Small intestine (tissue), 7 donors: ENCODE measurements around the gene SHLD1. TPM values are rescaled to one million over a fixed set of nuclear protein-coding genes. Genes with fewer than 3 reads are reported as not detected.
A peak's percentile ranks its signal among the peaks of the same experiment; 100 is the strongest.
"Not testable (repeated sequence)": the region's sequence is repeated elsewhere in the genome, so short reads cannot be mapped to it uniquely, and the experiment has no call there.

Experiments used
- DNase-seq, 2 donors: peaks; one replicate each; pipeline versions ENCODE4 v3.0.0 to v3.0.0-alpha.2; 2013
- FAIRE-seq: peaks from 2 replicates; lab custom pipeline; 2012; peaks lifted over from hg19 to GRCh38; lab: Jason Lieb, UNC
- H3K27ac ChIP-seq, 3 donors: one replicate each; pipeline ENCODE4 v1.5.1; 2013; ENCODE audit warnings: low read length in 2 of 3, mild to moderate bottlenecking in 2 of 3, control low read depth in 1 of 3, inconsistent platforms in 1 of 3, low read depth in 1 of 3, moderate library complexity in 1 of 3
- H3K27me3 ChIP-seq, 3 donors: one replicate each; pipeline ENCODE4 v1.6.1; 2013; ENCODE audit warnings: low read length in 3 of 3, inconsistent platforms in 1 of 3; ENCODE audit not compliant: control insufficient read depth in 3 of 3, insufficient read depth in 3 of 3
- H3K36me3 ChIP-seq, 3 donors: one replicate each; pipeline ENCODE4 v1.6.1; 2013; ENCODE audit warnings: low read length in 3 of 3, inconsistent platforms in 1 of 3, low read depth in 1 of 3, mild to moderate bottlenecking in 1 of 3, moderate library complexity in 1 of 3; ENCODE audit not compliant: control insufficient read depth in 3 of 3, insufficient read depth in 2 of 3
- H3K4me1 ChIP-seq, 3 donors: one replicate each; pipeline ENCODE4 v1.6.1; 2013; ENCODE audit warnings: low read length in 2 of 3, inconsistent platforms in 1 of 3, low read depth in 1 of 3, mild to moderate bottlenecking in 1 of 3, moderate library complexity in 1 of 3; ENCODE audit not compliant: control insufficient read depth in 3 of 3, insufficient read depth in 2 of 3
- H3K4me3 ChIP-seq, 3 donors: one replicate each; pipeline ENCODE4 v1.5.1; 2013; ENCODE audit warnings: low read length in 3 of 3, control low read depth in 1 of 3, inconsistent platforms in 1 of 3, low read depth in 1 of 3, mild to moderate bottlenecking in 1 of 3, moderate library complexity in 1 of 3
- H3K9me3 ChIP-seq, 2 donors: one replicate each; pipeline ENCODE4 v1.6.1; 2013; ENCODE audit warnings: low read depth in 1 of 2, low read length in 1 of 2; ENCODE audit not compliant: control insufficient read depth in 2 of 2, insufficient read depth in 1 of 2
- WGBS, 3 donors: extraction: QIAGEN DNeasy Blood & Tissue Kit; methylation state at CpG; one replicate each; pipeline ENCODE4 v1.1.7; 2013; 5-methylcytosine and 5-hydroxymethylcytosine counted together
- polyA plus RNA-seq, 4 donors: library from polyadenylated mRNA; stranded (reverse) in 3 of 4; unstranded in 1 of 4; fragments of 200-250 nt in 3 of 4; fragments of 120-200 nt in 1 of 4; gene quantifications; one replicate each; pipeline versions ENCODE4 v1.2.1 to v1.2.3, GENCODE V29; 2013
- donor health status: healthy with polysubstance abuse.
- donor health status: control.
- donor health status: control.
- donor health status: Bipolar disorder and iron deficiency.
- donor health status: healthy.

SHLD1 gene
- polyA plus RNA-seq, 4 donors, result 12.3 to 19.2 (median 17.0) TPM

GRCh38 chr20:5740643-5741042 is 9.6 kb upstream of the SHLD1 start:
- peaks cover 13 to 31% (median 18%) of the 10 kb centered on the region in 3 donors for H3K4me1 ChIP-seq
- not testable (repeated sequence) for H3K27me3 ChIP-seq, H3K36me3 ChIP-seq, FAIRE-seq, H3K4me3 ChIP-seq, H3K9me3 ChIP-seq, H3K27ac ChIP-seq
- DNase-seq, result peak in 1 of 2 donors; percentile 29
- WGBS, 3 donors, result 77 to 91% (median 80%) methylated on average over 5 of the region's 5 CpGs

- H3K36me3 ChIP-seq, result no peaks in the 10 kb centered on the region
- no peak overlapping the region for H3K4me3 ChIP-seq
- no peak for FAIRE-seq
- no peaks in the 10 kb centered on the region for H3K9me3 ChIP-seq
- no peaks in the 10 kb centered on the region for H3K27me3 ChIP-seq
- no peak for DNase-seq
- 76 to 92% (median 84%) methylated on average over 2 of the region's 2 CpGs for WGBS, 3 donors
- peaks cover 13 to 30% (median 15%) of the 10 kb centered on the region in 3 donors for H3K4me1 ChIP-seq
- H3K27ac ChIP-seq, result no peak overlapping the region
These were observed 9.1 kb upstream of the SHLD1 start for GRCh38 chr20:5741089-5741488.

GRCh38 chr20:5742041-5742440 is 8.2 kb upstream of the SHLD1 start:
- Histone ChIP-seq H3K27ac (no peak overlapping the region), H3K9me3 (no peaks in the 10 kb centered on the region), H3K27me3 (no peaks in the 10 kb centered on the region), H3K36me3 (no peaks in the 10 kb centered on the region), H3K4me3 (no peak overlapping the region), H3K4me1 (peaks cover 8 to 34% (median 11%) of the 10 kb centered on the region in 3 donors)
- no peak for FAIRE-seq
- DNase-seq, result no peak
- WGBS, 3 donors, result 86 to 90% (median 89%) methylated on average over 2 of the region's 2 CpGs

GRCh38 chr20:5745416-5746030 is 4.7 kb upstream of the SHLD1 start:
- peak; percentile 67 to 85 for DNase-seq
- Histone ChIP-seq H3K9me3 (no peaks in the 10 kb centered on the region), H3K27ac (peak overlapping the region in 2 of 3 donors; percentile 54 to 72), H3K36me3 (no peaks in the 10 kb centered on the region), H3K27me3 (no peaks in the 10 kb centered on the region), H3K4me1 (peaks cover 2 to 31% (median 4%) of the 10 kb centered on the region in 3 donors), H3K4me3 (no peak overlapping the region)
- WGBS, 3 donors, result 14 to 50% (median 37%) methylated on average over 8 of the region's 8 CpGs
- FAIRE-seq, result no peak

- WGBS, 3 donors, result 17 to 45% (median 38%) methylated on average over 1 of the region's 1 CpG
- Histone ChIP-seq H3K4me3 (no peak overlapping the region), H3K9me3 (no peaks in the 10 kb centered on the region), H3K4me1 (peaks cover 2 to 33% (median 4%) of the 10 kb centered on the region in 3 donors), H3K27ac (peak overlapping the region; percentile 45 to 81 (median 72)), H3K27me3 (no peaks in the 10 kb centered on the region), H3K36me3 (no peaks in the 10 kb centered on the region)
- DNase-seq (no peak), FAIRE-seq (no peak)
These were observed 4.1 kb upstream of the SHLD1 start for GRCh38 chr20:5746064-5746463.

- H3K27me3 ChIP-seq, result no peaks in the 10 kb centered on the region
- no peak overlapping the region for H3K4me3 ChIP-seq
- no peaks in the 10 kb centered on the region for H3K9me3 ChIP-seq
- H3K36me3 ChIP-seq, result no peaks in the 10 kb centered on the region
- H3K4me1 ChIP-seq, result peaks cover 0 to 44% (median 8%) of the 10 kb centered on the region in 3 donors
- H3K27ac ChIP-seq, result peak overlapping the region in 2 of 3 donors; percentile 52 to 79
- 24 to 68% (median 38%) methylated on average over 6 of the region's 6 CpGs for WGBS, 3 donors
- DNase-seq (peak; percentile 63 to 81), FAIRE-seq (no peak)
These were observed 2.0 kb upstream of the SHLD1 start for GRCh38 chr20:5748246-5748645.

GRCh38 chr20:5749512-5749951 is 669 bp upstream of the SHLD1 start:
- DNase-seq, H3K4me3 ChIP-seq, H3K27me3 ChIP-seq, H3K9me3 ChIP-seq, FAIRE-seq, H3K36me3 ChIP-seq: not testable (repeated sequence)
- H3K27ac ChIP-seq, result peak overlapping the region in 1 of 3 donors; percentile 83
- peaks cover 0 to 44% (median 8%) of the 10 kb centered on the region in 3 donors for H3K4me1 ChIP-seq
- WGBS, 3 donors, result 94 to 96% (median 94%) methylated on average over 12 of the region's 12 CpGs

GRCh38 chr20:5751856-5752255 is 1.7 kb downstream of the SHLD1 start:
- H3K9me3 ChIP-seq, result no peaks in the 10 kb centered on the region
- peaks cover 0 to 35% (median 6%) of the 10 kb centered on the region in 3 donors for H3K4me1 ChIP-seq
- no peaks in the 10 kb centered on the region for H3K27me3 ChIP-seq
- peak overlapping the region; percentile 61 to 83 (median 82) for H3K27ac ChIP-seq
- no peak overlapping the region for H3K4me3 ChIP-seq
- H3K36me3 ChIP-seq, result peaks cover 0 to 8% (median 0%) of the 10 kb centered on the region in 3 donors
- DNase-seq (peak; percentile 87 to 97), FAIRE-seq (no peak)
- WGBS, 3 donors, result 18 to 71% (median 46%) methylated on average over 4 of the region's 4 CpGs
